HG03575 (cell line): ENCODE data around the gene GBGT1.

Source experiments
- ATAC-seq: cut with Tn5 transposase; IDR thresholded peaks from one replicate; pipeline ENCODE4 v1.9.1; 2021; ENCODE audit not compliant: unreplicated experiment, insufficient number of reproducible peaks, low FRiP score; ENCODE audit errors: extremely low read depth

GBGT1 gene

GRCh38 chr9:133119103-133119845, 44.4 kb downstream of the GBGT1 start:
- ATAC-seq = no peak

- ATAC-seq = no peak
Measured at GRCh38 chr9:133118568-133118967, 45.1 kb downstream of the GBGT1 start.

- ATAC-seq = no peak
Measured at GRCh38 chr9:133118179-133118520, 45.6 kb downstream of the GBGT1 start.

- no peak for ATAC-seq
Measured at GRCh38 chr9:133117271-133118178, 46.2 kb downstream of the GBGT1 start.

GRCh38 chr9:133116346-133117231, 47.1 kb downstream of the GBGT1 start:
- no peak for ATAC-seq

- ATAC-seq = no peak
Measured at GRCh38 chr9:133115604-133116345, 47.9 kb downstream of the GBGT1 start.

GRCh38 chr9:133114886-133115603, 48.7 kb downstream of the GBGT1 start:
- ATAC-seq = no peak

- ATAC-seq = no peak
Measured at GRCh38 chr9:133113949-133114885, 49.5 kb downstream of the GBGT1 start.

- ATAC-seq = no peak
Measured at GRCh38 chr9:133113163-133113948, 50.4 kb downstream of the GBGT1 start.

GRCh38 chr9:133112663-133113026, 51.1 kb downstream of the GBGT1 start:
- ATAC-seq = no peak

GRCh38 chr9:133111808-133112662, 51.7 kb downstream of the GBGT1 start:
- ATAC-seq = no peak

GRCh38 chr9:133109931-133110650, 53.6 kb downstream of the GBGT1 start:
- no peak for ATAC-seq

GRCh38 chr9:133108794-133109641, 54.7 kb downstream of the GBGT1 start:
- ATAC-seq = no peak
